IMR-90 (cell line): ENCODE results near the gene TPX2. TPM values are rescaled to one million over a fixed set of nuclear protein-coding genes. Genes with fewer than 3 reads are reported as not detected.

ENCODE experiments used
- ATAC-seq: fragments of 200-7000 bp; cut with Tn5 transposase; 2 replicates; pipeline ENCODE4 v1.9.1; 2020; ENCODE audit warnings: low read depth, mild to moderate bottlenecking, moderate library complexity
- BruUV-seq: library from RNA; stranded (reverse); fragments of 400-500 nt; replicated peaks from 2 replicates; lab custom pipeline; 2021; lab: Mats Ljungman, UMichigan
- CTCF ChIA-PET: fragments of 300-600 bp; formaldehyde crosslinking; extraction: SDS; loops from one replicate; lab custom pipeline; 2021; ENCODE audit warnings: antibody characterized with exemption; lab: Yijun Ruan, JAX
- POLR2A ChIA-PET: fragments of 300-600 bp; sonication (Branson Sonifier 250); formaldehyde crosslinking; loops from one replicate; lab custom pipeline; 2022; ENCODE audit warnings: antibody characterized with exemption; ENCODE audit not compliant: unreplicated experiment; lab: Charles Lee
- DNase-seq: peaks from one replicate; pipeline ENCODE4 v3.0.0; 2013
- H2AFZ ChIP-seq: replicated peaks from 2 replicates; pipeline ENCODE3; 2013; ENCODE audit warnings: low read length, mild to moderate bottlenecking; ENCODE audit not compliant: poor library complexity
- H2AK5ac ChIP-seq: 2 replicates; pipeline ENCODE4 v1.6.1; 2013; ENCODE audit warnings: low read depth, low read length, inconsistent platforms
- H2AK9ac ChIP-seq: replicated peaks from 2 replicates; pipeline ENCODE3; 2013; ENCODE audit warnings: mild to moderate bottlenecking, low read depth, low read length, moderate library complexity; ENCODE audit not compliant: poor library complexity
- H2BK120ac ChIP-seq: 2 replicates; pipeline ENCODE4 v1.6.1; 2013; ENCODE audit warnings: low read depth, low read length, inconsistent platforms
- H2BK15ac ChIP-seq: 3 replicates; pipeline ENCODE4 v1.6.1; 2013; ENCODE audit warnings: low read depth, low read length, inconsistent platforms
- H2BK20ac ChIP-seq: 2 replicates; pipeline ENCODE4 v1.6.1; 2013; ENCODE audit warnings: low read depth, mild to moderate bottlenecking, inconsistent platforms, low read length, moderate library complexity
- H2BK5ac ChIP-seq: 2 replicates; pipeline ENCODE4 v1.6.1; 2013; ENCODE audit warnings: mild to moderate bottlenecking, low read depth, low read length, inconsistent platforms; ENCODE audit not compliant: poor library complexity, severe bottlenecking
- H3K14ac ChIP-seq: replicated peaks from 2 replicates; pipeline ENCODE4 v1.6.1; 2013; ENCODE audit warnings: low read depth, low read length, inconsistent platforms
- H3K18ac ChIP-seq: 2 replicates; pipeline ENCODE4 v1.6.1; 2013; ENCODE audit warnings: low read depth, low read length, control low read depth
- H3K23ac ChIP-seq: 2 replicates; pipeline ENCODE4 v1.6.1; 2013; ENCODE audit warnings: low read depth, low read length, inconsistent platforms
- H3K27ac ChIP-seq: 2 replicates; pipeline ENCODE4 v1.5.1; 2013; ENCODE audit warnings: mild to moderate bottlenecking, control low read depth, low read length; ENCODE audit not compliant: insufficient read depth
- H3K27me3 ChIP-seq: 2 replicates; pipeline ENCODE4 v1.6.1; 2013; ENCODE audit warnings: low read length; ENCODE audit not compliant: control insufficient read depth, insufficient read depth
- H3K36me3 ChIP-seq: 2 replicates; pipeline ENCODE4 v1.6.1; 2013; ENCODE audit warnings: low read length, mixed read lengths; ENCODE audit not compliant: control insufficient read depth, insufficient read depth
- H3K4ac ChIP-seq: 2 replicates; pipeline ENCODE4 v1.6.1; 2013; ENCODE audit warnings: low read depth, low read length, inconsistent platforms
- H3K4me1 ChIP-seq: 2 replicates; pipeline ENCODE4 v1.6.1; 2013; ENCODE audit warnings: low read length, mixed read lengths; ENCODE audit not compliant: control insufficient read depth, insufficient read depth
- H3K4me2 ChIP-seq: 2 replicates; pipeline ENCODE4 v1.6.1; 2013; ENCODE audit warnings: low read depth, mild to moderate bottlenecking, control low read depth, low read length, moderate library complexity
- H3K4me3 ChIP-seq: 2 replicates; pipeline ENCODE4 v1.5.1; 2013; ENCODE audit warnings: low read depth, mild to moderate bottlenecking, control low read depth, low read length, moderate library complexity; ENCODE audit not compliant: insufficient read depth
- H3K56ac ChIP-seq: 2 replicates; pipeline ENCODE4 v1.6.1; 2013; ENCODE audit warnings: low read length, inconsistent platforms; ENCODE audit not compliant: insufficient read depth; ENCODE audit errors: extremely low read depth
- H3K79me1 ChIP-seq, 2 experiments: 2 replicates each; pipeline ENCODE4 v1.6.1; 2013; ENCODE audit warnings: low read length in 2 of 2, inconsistent platforms in 1 of 2, low read depth in 1 of 2
- H3K9ac ChIP-seq: 2 replicates; pipeline ENCODE4 v1.6.1; 2013; ENCODE audit warnings: low read depth, low read length, control low read depth
- H3K9me1 ChIP-seq: 2 replicates; pipeline ENCODE4 v1.6.1; 2013; ENCODE audit warnings: low read length, inconsistent platforms; ENCODE audit not compliant: insufficient read depth
- H3K9me3 ChIP-seq: 2 replicates; pipeline ENCODE4 v1.6.1; 2013; ENCODE audit warnings: low read length; ENCODE audit not compliant: control insufficient read depth, insufficient read depth
- H4K20me1 ChIP-seq: 2 replicates; pipeline ENCODE4 v1.6.1; 2013; ENCODE audit warnings: low read length, inconsistent platforms; ENCODE audit not compliant: insufficient read depth
- H4K5ac ChIP-seq: 2 replicates; pipeline ENCODE4 v1.6.1; 2013; ENCODE audit warnings: mild to moderate bottlenecking, low read depth, low read length, control low read depth
- H4K8ac ChIP-seq, 2 experiments: 2 replicates each; pipeline ENCODE4 v1.6.1; 2013; ENCODE audit warnings: low read depth in 2 of 2, low read length in 2 of 2, control low read depth in 1 of 2, inconsistent platforms in 1 of 2
- H4K91ac ChIP-seq: 2 replicates; pipeline ENCODE4 v1.6.1; 2013; ENCODE audit warnings: low read depth, low read length, inconsistent platforms; ENCODE audit not compliant: insufficient read depth
- CHD1 ChIP-seq: IDR thresholded peaks from 2 replicates; pipeline ENCODE4 v1.6.1; 2012; ENCODE audit warnings: low read depth, low read length, improper control_type of control experiment
- CTCF ChIP-seq: conservative IDR thresholded peaks from 2 replicates; pipeline ENCODE4 v1.5.1; 2012; ENCODE audit warnings: mild to moderate bottlenecking, low read depth, low read length, improper control_type of control experiment
- ELK1 ChIP-seq: fragments of 150-350 bp; IDR thresholded peaks from 2 replicates; pipeline ENCODE4 v1.6.1; 2016; ENCODE audit warnings: low read depth, mild to moderate bottlenecking, low read length, moderate library complexity, borderline replicate concordance
- MAZ ChIP-seq: IDR thresholded peaks from 2 replicates; pipeline ENCODE4 v1.6.1; 2012; ENCODE audit warnings: low read depth, mild to moderate bottlenecking, low read length, improper control_type of control experiment, moderate library complexity, borderline replicate concordance
- MXI1 ChIP-seq: IDR thresholded peaks from 2 replicates; pipeline ENCODE4 v1.6.1; 2012; ENCODE audit warnings: low read depth, mild to moderate bottlenecking, low read length, moderate library complexity, borderline replicate concordance
- RAD21 ChIP-seq: IDR thresholded peaks from 2 replicates; pipeline ENCODE4 v1.6.1; 2012; ENCODE audit warnings: low read length, improper control_type of control experiment
- RFX5 ChIP-seq: IDR thresholded peaks from 2 replicates; pipeline ENCODE4 v1.8.0; 2012; ENCODE audit warnings: low read depth, mild to moderate bottlenecking, low read length, moderate library complexity
- SMC3 ChIP-seq: fragments of 150-350 bp; IDR thresholded peaks from 2 replicates; pipeline ENCODE4 v1.6.1; 2016; ENCODE audit warnings: low read depth, mild to moderate bottlenecking, antibody characterized with exemption, low read length, moderate library complexity
- WGBS, 2 experiments: methylation state at CpG; one replicate each; pipeline versions ENCODE4 v1.1.5 to v1.1.7; 2013; ENCODE audit warnings: missing lambda C conversion rate in 2 of 2; ENCODE audit not compliant: insufficient read length in 1 of 2; ENCODE audit errors: extremely low coverage in 2 of 2; 5-methylcytosine and 5-hydroxymethylcytosine counted together
- dilution Hi-C: fragments of 300-500 bp; cut with HindIII; formaldehyde crosslinking; loops from one replicate; pipeline ENCODE4 v1.14.3; 2018; ENCODE audit warnings: low sequenced_read_pairs; ENCODE audit not compliant: unreplicated experiment
- in situ Hi-C: fragments of 300-500 bp; cut with MboI; formaldehyde crosslinking; loops from 3 replicates; pipeline ENCODE4 v1.14.3; 2019; ENCODE audit warnings: low sequenced_read_pairs, inconsistent platforms, mixed read lengths
- intact Hi-C: fragments of 100-400 bp; cut with micrococcal nuclease; formaldehyde crosslinking; loops from 2 replicates; pipeline ENCODE4 v1.10.0; 2022
- polyA plus RNA-seq, 3 experiments: library from polyadenylated mRNA; depleted of rRNA; stranded (reverse); fragments of >200 nt; gene quantifications; 2 replicates each; pipeline ENCODE4 v1.2.3, GENCODE V29; 2012; ENCODE audit warnings: low replicate concordance in 1 of 3
- total RNA-seq: library from RNA; depleted of rRNA; stranded (reverse); fragments of >200 nt; gene quantifications from 2 replicates; pipeline ENCODE4 v1.2.3, GENCODE V29; 2012

TPX2 gene
- total and polyA plus RNA-seq, 2 of the 4 experiments (the other 2 are of a cell fraction), result 28.5 to 72.2 TPM

- WGBS, 2 experiments, result 8% methylated on average over 7 of the region's 38 CpGs; no CpG with 5 or more reads in 1 of the 2 experiments
- Histone ChIP-seq H2BK120ac (peak within 1 kb of the TSS; percentile 90), H3K4me3 (peak within 1 kb of the TSS; percentile 75), H2AFZ (peak within 1 kb of the TSS; percentile 95), H2BK15ac (peak within 1 kb of the TSS; percentile 97; the same call in 1 of the 3 replicates), H3K18ac (peak within 1 kb of the TSS; percentile 59), H4K91ac (peak within 1 kb of the TSS; percentile 100), H3K23ac (peak within 1 kb of the TSS; percentile 96), H3K9ac (peak within 1 kb of the TSS; percentile 83), H3K56ac (peak within 1 kb of the TSS; percentile 99), H3K79me1 (peaks cover 16 to 53% of the 10 kb centered on the region in 2 experiments), H3K4ac (peak within 1 kb of the TSS; percentile 100), H3K27me3 (no peaks in the 10 kb centered on the region), H2AK9ac (peak within 1 kb of the TSS; percentile 100), H3K9me3 (no peaks in the 10 kb centered on the region), H3K36me3 (peaks cover 22% of the 10 kb centered on the region), H2BK20ac (peak within 1 kb of the TSS; percentile 83), H3K4me2 (peak within 1 kb of the TSS; percentile 69), H3K14ac (peak within 1 kb of the TSS; percentile 98), H4K5ac (peak within 1 kb of the TSS; percentile 72), H4K20me1 (no peaks in the 10 kb centered on the region; the same call in 1 of the 2 replicates), H4K8ac (peak within 1 kb of the TSS; percentile 82 to 96), H3K27ac (peak within 1 kb of the TSS; percentile 85), H3K9me1 (peaks cover 20% of the 10 kb centered on the region), H2BK5ac (peak within 1 kb of the TSS; percentile 87), H2AK5ac (peak within 1 kb of the TSS; percentile 99), H3K4me1 (peaks cover 22% of the 10 kb centered on the region)
- no TSS peak for BruUV-seq
- ChIA-PET CTCF (interaction anchor here (0.8 to 5.1 kb wide), 7 partner anchors 9 to 110 kb away, joined by 3 to 59 read pairs (median 7); no protein-coding TSS in a partner anchor), POLR2A (interaction anchor here (0.6 to 1.2 kb wide), 7 partner anchors 9 to 63 kb away, joined by 3 to 22 read pairs (median 4); no protein-coding TSS in a partner anchor)
- ATAC-seq (peak; percentile 67), DNase-seq (peak; percentile 82)
- intact Hi-C loops, result loop anchor here (1.0 to 2.0 kb wide), 4 partner anchors 52 to 162 kb away; no protein-coding TSS in a partner anchor
- in situ Hi-C loops, result loop anchor here (5.0 kb wide), 2 partner anchors 60 to 160 kb away; no protein-coding TSS in a partner anchor
- dilution Hi-C loops, result no loop called here
- TF ChIP-seq CTCF (peak; percentile 82), MXI1 (peak; percentile 61; the same call in 1 of the 2 replicates), RAD21 (peak; percentile 70), CHD1 (0 out of 2 replicates have a peak, but pooled peaks have one; percentile 75), SMC3 (peak; percentile 71), ELK1 (no peak), RFX5 (no peak), MAZ (peak; percentile 71)
These were observed 16.6 kb upstream of the TPX2 start, which contains the start of gene BCL2L1 for GRCh38 chr20:31722257-31723068. BCL2L1 (minus strand) TSS chr20:31722868; CDS start chr20:31722218, 650 bp downstream.
